LNCaP clone FGC (cell line): ENCODE measurements around the gene OOSP3.
"Not testable (repeated sequence)": the region's sequence is repeated elsewhere in the genome, so short reads cannot be mapped to it uniquely, and the experiment has no call there.

ENCODE experiments used
- DNase-seq: peaks from one replicate; pipeline ENCODE4 v3.0.0-alpha.2; 2011; ENCODE audit warnings: low read depth
- H3K4me3 ChIP-seq: 2 replicates; pipeline ENCODE4 v1.5.1; 2011; ENCODE audit warnings: mild to moderate bottlenecking, low read depth, low read length, control low read depth
- TF ChIP-seq, protein P1 (sequence below): IDR thresholded peaks from 2 replicates; pipeline ENCODE4 v1.5.1; 2012; ENCODE audit warnings: mild to moderate bottlenecking; ENCODE audit not compliant: control insufficient read depth, insufficient read depth; ENCODE audit errors: extremely low read depth

The OOSP3 gene

DNA sequence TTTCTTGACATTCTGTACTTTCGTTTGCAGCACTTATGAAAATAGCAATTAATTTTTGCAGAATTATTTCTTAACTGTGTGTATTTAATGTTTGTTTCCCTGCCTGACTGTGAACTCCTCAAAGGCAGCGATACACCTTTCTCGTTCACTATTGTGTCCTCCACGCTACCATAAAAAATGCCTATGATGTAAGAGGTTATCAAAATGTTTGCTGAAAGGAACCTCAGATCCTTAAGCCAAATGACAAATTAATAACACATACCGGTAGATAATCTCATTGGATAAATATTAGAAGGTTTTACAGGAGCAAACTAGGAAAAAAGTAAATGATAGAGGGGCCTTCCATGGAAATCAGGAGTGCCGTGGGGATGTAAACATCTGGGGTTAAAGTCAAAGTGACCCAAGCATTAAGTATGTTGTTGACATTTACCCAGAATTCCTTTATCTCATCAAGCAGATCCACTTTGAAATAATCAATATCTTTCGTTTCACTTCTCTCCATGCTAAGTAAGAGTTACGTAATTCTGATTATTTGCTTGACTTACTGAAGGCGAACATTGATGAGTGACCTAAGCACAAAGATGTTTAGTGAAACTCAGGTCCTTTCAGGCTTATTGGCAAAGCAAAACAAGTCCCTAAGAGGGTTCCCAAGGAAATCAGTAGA lies 2.6 kb upstream of the OOSP3 start:
- H3K4me3 ChIP-seq: no peak overlapping the region
- no peak for DNase-seq
- TF ChIP-seq, protein P1, sequence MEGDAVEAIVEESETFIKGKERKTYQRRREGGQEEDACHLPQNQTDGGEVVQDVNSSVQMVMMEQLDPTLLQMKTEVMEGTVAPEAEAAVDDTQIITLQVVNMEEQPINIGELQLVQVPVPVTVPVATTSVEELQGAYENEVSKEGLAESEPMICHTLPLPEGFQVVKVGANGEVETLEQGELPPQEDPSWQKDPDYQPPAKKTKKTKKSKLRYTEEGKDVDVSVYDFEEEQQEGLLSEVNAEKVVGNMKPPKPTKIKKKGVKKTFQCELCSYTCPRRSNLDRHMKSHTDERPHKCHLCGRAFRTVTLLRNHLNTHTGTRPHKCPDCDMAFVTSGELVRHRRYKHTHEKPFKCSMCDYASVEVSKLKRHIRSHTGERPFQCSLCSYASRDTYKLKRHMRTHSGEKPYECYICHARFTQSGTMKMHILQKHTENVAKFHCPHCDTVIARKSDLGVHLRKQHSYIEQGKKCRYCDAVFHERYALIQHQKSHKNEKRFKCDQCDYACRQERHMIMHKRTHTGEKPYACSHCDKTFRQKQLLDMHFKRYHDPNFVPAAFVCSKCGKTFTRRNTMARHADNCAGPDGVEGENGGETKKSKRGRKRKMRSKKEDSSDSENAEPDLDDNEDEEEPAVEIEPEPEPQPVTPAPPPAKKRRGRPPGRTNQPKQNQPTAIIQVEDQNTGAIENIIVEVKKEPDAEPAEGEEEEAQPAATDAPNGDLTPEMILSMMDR: no peak

DNA sequence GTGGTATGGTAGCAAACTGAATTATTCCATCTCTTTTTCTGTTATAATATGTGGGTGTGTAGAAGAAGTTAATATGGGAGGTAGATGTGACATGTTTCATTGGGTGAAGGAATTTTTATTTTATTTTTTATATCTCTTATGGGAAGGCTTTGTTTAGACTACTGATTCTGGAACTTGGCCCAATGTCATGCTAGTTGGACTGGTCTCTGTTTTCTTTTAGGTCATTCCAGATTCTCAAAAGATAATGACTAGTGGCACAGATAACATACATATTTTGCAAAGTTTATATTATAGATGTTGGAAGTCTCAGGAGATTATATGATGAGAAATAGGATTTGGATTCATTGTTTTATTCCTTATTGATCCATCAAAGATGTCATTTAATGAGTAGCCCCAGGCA lies 1.3 kb upstream of the OOSP3 start:
- DNase-seq: peak; percentile 7
- TF ChIP-seq, protein P1: no peak
- H3K4me3 ChIP-seq: no peak overlapping the region

DNA sequence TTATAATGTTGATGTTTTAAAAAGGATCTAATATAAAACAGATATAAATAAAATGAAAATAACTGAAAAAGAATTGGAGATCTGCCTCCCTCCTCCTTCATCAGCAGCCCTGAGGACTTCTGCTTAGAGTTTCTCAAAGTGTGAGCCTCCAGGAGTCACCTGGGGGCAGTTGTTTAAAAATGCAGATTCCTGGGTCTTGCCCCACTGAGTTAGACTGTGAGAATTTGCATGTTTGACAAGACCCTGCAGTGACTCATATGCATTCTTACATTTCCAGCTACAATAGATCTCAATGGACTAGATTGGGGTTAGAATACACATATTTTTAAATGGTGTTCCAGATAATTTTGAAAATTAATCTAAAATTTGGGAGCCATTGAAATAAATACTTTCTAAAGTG lies 798 bp upstream of the OOSP3 start:
- H3K4me3 ChIP-seq: no peak overlapping the region
- DNase-seq: no peak
- TF ChIP-seq, protein P1: no peak

DNA sequence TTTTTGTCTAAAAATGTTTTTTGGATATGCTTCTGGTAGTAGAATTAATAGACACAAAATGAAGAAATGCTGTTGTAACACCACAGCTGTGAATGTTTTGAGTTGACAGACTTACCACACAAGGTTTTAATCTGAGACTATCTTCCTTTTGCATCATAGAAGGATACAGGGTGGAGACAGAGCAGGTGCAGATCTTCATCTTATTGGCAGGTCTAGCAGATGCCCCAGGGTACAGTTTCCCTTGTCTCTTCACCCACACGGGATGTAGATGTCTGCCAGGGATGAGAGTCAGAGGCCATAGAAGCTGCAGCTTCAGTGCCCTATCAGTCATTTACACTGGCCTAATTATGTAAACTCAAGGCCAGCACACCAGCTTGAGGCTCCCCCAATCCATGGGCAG lies 985 bp downstream of the OOSP3 start:
- DNase-seq: no peak
- TF ChIP-seq, protein P1: no peak
- H3K4me3 ChIP-seq: no peak overlapping the region

DNA sequence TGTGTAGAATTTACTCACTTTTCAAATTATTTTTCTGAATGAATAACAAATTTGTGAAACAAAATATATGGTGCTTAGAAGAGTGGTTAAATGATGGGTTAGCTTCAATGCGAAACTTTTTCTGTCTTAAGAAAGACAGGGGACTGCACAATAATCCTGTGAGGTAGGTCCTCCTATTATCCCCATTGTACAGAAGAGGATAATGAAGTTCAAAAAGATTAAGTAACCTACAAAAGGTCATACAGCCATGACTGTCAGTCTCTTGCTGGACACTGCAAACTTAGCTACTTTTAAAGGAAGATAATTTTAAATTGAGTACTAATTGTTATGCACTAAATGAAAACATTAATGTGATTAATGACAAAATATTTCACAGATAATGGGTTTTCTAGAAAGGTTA lies 5.0 kb downstream of the OOSP3 start:
- no peak overlapping the region for H3K4me3 ChIP-seq
- no peak for DNase-seq
- TF ChIP-seq, protein P1: no peak

DNA sequence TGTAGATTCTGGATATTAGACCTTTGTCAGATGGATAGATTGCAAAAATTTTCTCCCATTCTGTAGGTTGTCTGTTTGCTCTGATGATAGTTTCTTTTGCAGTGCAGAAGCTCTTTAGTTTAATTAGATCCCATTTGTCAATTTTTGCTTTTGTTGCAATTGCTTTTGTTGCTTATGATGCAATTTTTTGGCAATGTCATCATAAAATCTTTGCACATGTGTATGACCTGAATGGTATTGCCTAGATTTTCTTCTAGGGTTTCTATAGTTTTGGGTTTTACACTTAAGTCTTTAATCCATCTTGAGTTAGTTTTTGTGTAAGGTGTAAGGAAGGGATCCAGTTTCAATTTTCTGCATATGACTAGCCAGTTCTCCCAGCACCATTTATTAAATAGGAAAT lies 8.6 kb downstream of the OOSP3 start:
- DNase-seq: not testable (repeated sequence)

DNA sequence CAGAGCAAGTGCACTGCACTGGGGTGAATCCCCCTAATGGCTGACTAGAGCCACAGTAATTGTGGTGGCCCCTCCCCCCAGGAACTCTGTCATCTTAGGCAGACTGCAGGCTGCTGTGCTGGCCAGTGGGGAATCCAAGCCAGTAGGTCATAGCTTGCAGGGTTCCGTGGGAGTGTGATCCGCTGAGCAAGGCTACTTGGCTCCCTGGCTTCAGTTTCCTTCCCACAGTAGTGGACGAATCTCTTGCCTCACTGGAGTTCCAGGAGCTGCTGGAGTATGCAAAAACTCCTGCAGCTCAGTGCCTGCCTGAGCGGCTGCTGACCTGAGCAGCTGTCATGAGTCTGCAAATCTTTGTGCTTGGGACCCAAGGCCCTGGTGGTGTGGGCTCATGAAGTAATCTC lies 13.2 kb downstream of the OOSP3 start:
- TF ChIP-seq, protein P1: no peak
- DNase-seq: no peak
- H3K4me3 ChIP-seq: no peak overlapping the region

More for the DNA sequence above, 8.6 kb downstream of the OOSP3 start:
- H3K4me3 ChIP-seq: not testable (repeated sequence)
